Stimulated activated naive CD8-positive, alpha-beta T cell treated with anti-CD3 and anti-CD28 coated beads, Interleukin-15, Interleukin-2, amounts not matched to agents 100 ng/mL and 50 ng/mL, for 24 hours (primary cell): Measurements from ENCODE around the gene RAP1GAP2.
"Not testable (repeated sequence)": the region's sequence is repeated elsewhere in the genome, so short reads cannot be mapped to it uniquely, and the experiment has no call there.

Experiments used
- H3K27ac Mint-ChIP-seq: one replicate; pipeline ENCODE4 v1.8.0; 2021; ENCODE audit warnings: mild to moderate bottlenecking, mixed read lengths
- H3K27me3 Mint-ChIP-seq: one replicate; pipeline ENCODE4 v1.8.0; 2021; ENCODE audit warnings: mixed read lengths
- H3K36me3 Mint-ChIP-seq: one replicate; pipeline ENCODE4 v1.8.0; 2021; ENCODE audit warnings: low read depth, mixed read lengths
- H3K4me1 Mint-ChIP-seq: one replicate; pipeline ENCODE4 v1.8.0; 2021; ENCODE audit warnings: low read depth, mixed read lengths
- H3K4me3 Mint-ChIP-seq: one replicate; pipeline ENCODE4 v1.8.0; 2021; ENCODE audit warnings: mild to moderate bottlenecking, mixed read lengths
- H3K9me3 Mint-ChIP-seq: one replicate; pipeline ENCODE4 v1.8.0; 2021; ENCODE audit warnings: mixed read lengths

RAP1GAP2 gene

GRCh38 chr17:2990396-2990795 lies 194.2 kb downstream of the RAP1GAP2 start:
- Mint-ChIP-seq H3K36me3 (peaks cover 5% of the 10 kb centered on the region), H3K4me1 (no peaks in the 10 kb centered on the region), H3K9me3 (no peaks in the 10 kb centered on the region), H3K4me3 (no peak overlapping the region), H3K27me3 (no peaks in the 10 kb centered on the region), H3K27ac (no peak overlapping the region)

- H3K4me3 Mint-ChIP-seq, H3K9me3 Mint-ChIP-seq, H3K27me3 Mint-ChIP-seq, H3K27ac Mint-ChIP-seq, H3K36me3 Mint-ChIP-seq, H3K4me1 Mint-ChIP-seq: not testable (repeated sequence)
These were observed 195.3 kb downstream of the RAP1GAP2 start for GRCh38 chr17:2991396-2992180.

DNA sequence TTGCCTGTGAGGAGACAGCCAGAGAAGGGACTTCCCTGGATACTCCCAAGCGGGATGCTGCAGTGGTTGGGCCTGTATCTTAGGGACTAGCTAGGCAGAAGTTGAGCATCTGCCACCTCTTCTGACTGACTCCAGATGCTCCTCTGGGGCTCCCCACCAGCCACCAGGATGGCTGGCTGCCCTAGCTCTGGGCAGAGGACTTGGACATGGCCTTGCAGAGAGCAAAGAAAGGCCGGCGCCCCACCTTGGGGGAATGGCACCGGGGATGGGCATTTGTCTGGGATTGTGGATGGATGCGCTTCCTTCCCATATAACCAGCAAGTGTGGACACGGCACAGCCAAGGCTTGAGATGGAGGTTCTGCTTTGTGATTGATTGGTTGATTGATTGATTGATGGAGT lies 198.2 kb downstream of the RAP1GAP2 start:
- Mint-ChIP-seq H3K4me1 (no peaks in the 10 kb centered on the region), H3K27me3 (no peaks in the 10 kb centered on the region), H3K4me3 (no peak overlapping the region), H3K36me3 (peaks cover 5% of the 10 kb centered on the region), H3K9me3 (no peaks in the 10 kb centered on the region), H3K27ac (no peak overlapping the region)

- no peak overlapping the region for H3K27ac Mint-ChIP-seq
- peaks cover 5% of the 10 kb centered on the region for H3K36me3 Mint-ChIP-seq
- H3K4me1 Mint-ChIP-seq, result no peaks in the 10 kb centered on the region
- no peaks in the 10 kb centered on the region for H3K27me3 Mint-ChIP-seq
- H3K9me3 Mint-ChIP-seq, result no peaks in the 10 kb centered on the region
- no peak overlapping the region for H3K4me3 Mint-ChIP-seq
These were observed 199.1 kb downstream of the RAP1GAP2 start for GRCh38 chr17:2995377-2995776.

DNA sequence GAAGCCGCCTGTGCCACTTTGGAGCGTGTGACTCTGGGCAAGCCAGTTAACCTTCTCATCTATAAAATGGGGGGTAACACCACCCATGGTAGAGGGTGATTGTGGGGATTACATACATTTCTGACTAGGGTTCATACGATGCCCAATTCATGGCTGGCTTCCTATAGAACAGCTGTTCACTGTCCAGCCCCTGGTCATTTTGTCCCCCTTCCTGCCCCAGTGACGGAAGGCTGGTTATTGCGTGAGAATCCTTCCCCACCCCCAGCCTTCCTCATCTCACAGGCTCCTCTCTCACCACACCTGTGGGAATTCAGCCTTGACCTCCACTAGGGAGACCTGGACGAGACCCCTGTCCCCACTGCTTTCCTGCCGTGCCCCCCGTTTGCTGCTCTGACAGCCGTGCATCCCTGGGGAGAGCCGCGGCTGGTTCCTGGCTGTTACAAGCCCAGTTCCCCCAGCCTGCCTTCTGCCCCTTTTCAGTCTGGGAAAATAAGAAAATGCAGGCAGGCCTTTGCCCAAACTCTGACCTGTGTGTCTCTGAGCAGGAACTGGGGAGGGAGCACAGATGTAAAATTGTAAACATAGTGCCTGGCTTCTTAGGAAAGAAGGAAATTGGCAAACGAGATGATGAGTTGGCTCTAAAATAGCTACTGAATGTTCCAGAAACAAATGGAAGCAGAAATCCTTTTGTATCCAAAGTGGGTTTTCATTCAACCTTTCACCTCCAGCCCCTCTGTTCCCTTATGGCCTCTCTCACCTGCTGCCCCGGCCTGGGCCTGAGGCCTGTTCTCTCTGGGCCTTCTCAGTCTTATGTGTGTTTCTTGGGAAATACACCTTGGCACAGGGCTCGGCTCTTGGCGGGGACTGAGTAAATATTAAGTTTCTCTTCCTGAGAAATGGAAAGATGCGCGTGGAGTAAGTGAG lies 199.9 kb downstream of the RAP1GAP2 start:
- Mint-ChIP-seq H3K27ac (no peak overlapping the region), H3K4me3 (no peak overlapping the region), H3K27me3 (no peaks in the 10 kb centered on the region), H3K9me3 (no peaks in the 10 kb centered on the region), H3K36me3 (peaks cover 5% of the 10 kb centered on the region), H3K4me1 (no peaks in the 10 kb centered on the region)

- Mint-ChIP-seq H3K9me3 (no peaks in the 10 kb centered on the region), H3K27me3 (no peaks in the 10 kb centered on the region), H3K36me3 (peaks cover 5% of the 10 kb centered on the region), H3K4me3 (no peak overlapping the region), H3K27ac (no peak overlapping the region), H3K4me1 (no peaks in the 10 kb centered on the region)
These were observed 200.8 kb downstream of the RAP1GAP2 start for GRCh38 chr17:2996810-2997670.

DNA sequence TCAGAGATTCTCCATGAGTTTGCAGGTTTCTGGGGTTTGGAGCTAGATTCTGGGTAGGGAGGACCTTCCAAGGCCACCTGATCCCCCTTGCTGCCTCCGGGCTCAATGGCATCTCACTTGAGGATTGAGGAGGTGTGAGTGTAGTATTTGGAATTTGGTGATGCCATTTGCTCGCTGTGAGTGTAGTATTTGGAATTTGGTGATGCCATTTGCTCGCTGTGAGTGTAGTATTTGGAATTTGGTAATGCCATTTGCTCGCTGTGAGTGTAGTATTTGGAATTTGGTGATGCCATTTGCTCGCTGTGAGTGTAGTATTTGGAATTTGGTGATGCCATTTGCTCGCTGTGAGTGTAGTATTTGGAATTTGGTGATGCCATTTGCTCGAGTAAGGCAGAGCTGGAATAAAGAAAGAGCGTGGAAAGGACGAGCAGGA lies 202.2 kb downstream of the RAP1GAP2 start:
- H3K4me1 Mint-ChIP-seq, result peaks cover 13% of the 10 kb centered on the region
- H3K36me3 Mint-ChIP-seq, H3K27me3 Mint-ChIP-seq, H3K9me3 Mint-ChIP-seq, H3K27ac Mint-ChIP-seq, H3K4me3 Mint-ChIP-seq: not testable (repeated sequence)

DNA sequence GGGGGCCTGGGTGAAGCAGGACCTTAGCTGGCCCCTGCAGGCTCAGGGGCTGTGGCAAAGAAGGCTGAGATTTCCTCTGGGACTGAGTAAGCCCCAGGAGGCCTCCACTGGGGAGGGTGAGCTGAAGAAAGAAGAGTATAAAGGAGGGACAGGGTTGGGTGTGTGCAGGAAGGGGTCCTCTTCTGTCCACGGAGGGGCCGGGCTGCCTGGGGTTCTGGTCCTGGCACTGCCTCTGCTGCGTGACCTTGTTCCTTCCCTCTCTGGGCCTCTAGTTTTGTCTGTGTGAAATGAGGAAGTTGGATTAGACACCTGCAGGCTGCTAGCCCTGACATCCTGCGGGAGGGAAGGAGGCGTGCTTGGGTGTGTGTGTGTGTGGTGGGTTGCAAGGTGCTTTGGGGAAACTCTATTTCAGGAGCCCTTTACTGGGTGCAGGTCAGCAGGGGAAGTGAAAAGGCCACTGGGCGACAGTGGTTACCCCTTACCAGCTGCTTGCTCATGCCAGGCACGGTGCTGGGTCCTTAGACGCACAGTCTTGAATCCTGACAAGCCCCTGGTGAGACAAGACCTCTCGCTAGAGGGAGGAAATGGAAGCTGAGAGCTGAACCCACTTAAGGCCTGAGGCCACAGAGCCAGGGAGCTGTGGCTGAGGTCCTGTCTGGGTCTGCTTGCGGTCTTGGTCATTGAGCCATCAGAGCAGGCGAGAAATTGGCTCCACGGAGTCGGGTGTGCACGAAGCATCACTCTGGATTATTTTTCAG lies 206.5 kb downstream of the RAP1GAP2 start:
- Mint-ChIP-seq H3K27me3 (no peaks in the 10 kb centered on the region), H3K4me1 (peaks cover 30% of the 10 kb centered on the region), H3K36me3 (peaks cover 5% of the 10 kb centered on the region), H3K27ac (no peak overlapping the region), H3K4me3 (no peak overlapping the region), H3K9me3 (no peaks in the 10 kb centered on the region)

DNA sequence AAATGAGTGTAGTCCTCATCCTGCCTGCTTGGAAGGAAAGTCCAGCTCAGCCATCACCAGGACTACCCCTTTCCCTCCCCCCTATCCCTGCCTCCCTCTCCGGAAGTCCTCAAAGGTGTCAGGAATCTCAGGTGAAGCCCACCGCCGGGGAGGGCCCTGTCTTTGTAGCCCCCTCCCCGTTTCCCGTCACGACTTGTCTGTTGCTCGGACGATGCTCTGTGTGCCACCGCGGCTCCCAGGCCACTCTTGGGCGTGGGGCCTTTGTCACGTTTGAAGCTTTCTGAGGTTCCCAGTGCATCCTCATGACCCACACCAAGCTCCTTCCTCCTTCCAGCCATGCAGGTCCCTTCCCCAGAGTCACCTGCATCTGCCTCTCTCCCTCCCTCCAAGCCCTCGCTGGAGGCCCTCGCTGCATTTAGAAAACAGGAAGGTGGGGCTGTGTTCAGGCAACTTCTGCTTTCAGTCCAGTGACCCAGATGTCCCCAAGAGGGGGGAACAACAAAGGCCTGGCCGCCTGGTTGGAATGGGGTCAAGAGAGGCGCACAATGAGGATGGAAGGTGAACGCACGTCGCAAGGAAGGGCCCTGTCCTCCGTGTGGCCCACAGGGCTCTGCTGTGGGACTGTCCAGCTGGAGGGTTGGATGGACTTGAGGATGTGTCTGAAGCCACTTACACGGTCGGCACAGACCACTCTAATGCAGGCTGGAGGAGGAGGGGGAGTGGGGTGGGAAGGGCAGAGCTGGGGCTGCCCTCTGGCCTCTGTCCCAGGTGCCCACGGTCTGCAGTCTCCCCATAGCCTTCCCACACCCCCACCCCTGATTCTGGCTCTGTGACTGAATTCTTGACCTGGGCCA lies 207.3 kb downstream of the RAP1GAP2 start:
- H3K27ac Mint-ChIP-seq, result no peak overlapping the region
- H3K4me3 Mint-ChIP-seq, result peak overlapping the region; percentile 32
- peaks cover 30% of the 10 kb centered on the region for H3K4me1 Mint-ChIP-seq
- H3K27me3 Mint-ChIP-seq, result no peaks in the 10 kb centered on the region
- H3K36me3 Mint-ChIP-seq, result no peaks in the 10 kb centered on the region
- no peaks in the 10 kb centered on the region for H3K9me3 Mint-ChIP-seq

DNA sequence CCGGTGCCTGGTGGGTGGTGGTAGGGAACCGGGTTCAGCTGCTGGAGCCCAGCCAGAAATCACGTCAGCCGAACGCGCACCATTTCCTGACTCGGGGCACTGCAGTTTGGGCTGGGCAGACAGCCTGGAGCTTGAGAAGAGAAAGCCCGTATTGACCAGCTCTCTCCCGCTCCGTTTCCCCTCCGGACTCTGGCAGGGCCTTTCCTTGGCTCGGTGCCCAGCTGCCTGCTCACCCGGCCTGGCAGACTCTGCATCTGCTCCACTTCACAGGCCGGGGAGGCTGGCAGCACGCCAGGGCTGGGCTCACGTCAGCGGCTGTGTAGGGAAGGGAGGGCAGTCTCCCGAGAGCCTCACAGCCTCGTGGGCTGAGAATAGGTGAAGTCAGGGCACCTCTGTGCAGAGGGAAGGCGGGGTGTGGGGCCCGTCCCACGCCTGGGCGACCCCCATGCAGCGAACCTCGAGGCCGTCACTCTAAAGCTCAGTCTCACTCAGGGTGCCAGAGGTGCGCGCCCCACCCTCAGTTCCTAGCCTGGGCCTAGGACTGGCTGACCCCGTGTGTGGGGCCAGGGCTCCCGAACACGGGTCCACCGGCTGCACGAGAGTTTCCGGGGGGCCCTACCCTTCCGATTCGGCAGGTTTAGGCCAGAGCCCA lies 208.0 kb downstream of the RAP1GAP2 start:
- H3K4me1 Mint-ChIP-seq, result peaks cover 30% of the 10 kb centered on the region
- no peaks in the 10 kb centered on the region for H3K27me3 Mint-ChIP-seq
- no peaks in the 10 kb centered on the region for H3K9me3 Mint-ChIP-seq
- H3K27ac Mint-ChIP-seq, result no peak overlapping the region
- no peaks in the 10 kb centered on the region for H3K36me3 Mint-ChIP-seq
- H3K4me3 Mint-ChIP-seq, result peak overlapping the region; percentile 32

DNA sequence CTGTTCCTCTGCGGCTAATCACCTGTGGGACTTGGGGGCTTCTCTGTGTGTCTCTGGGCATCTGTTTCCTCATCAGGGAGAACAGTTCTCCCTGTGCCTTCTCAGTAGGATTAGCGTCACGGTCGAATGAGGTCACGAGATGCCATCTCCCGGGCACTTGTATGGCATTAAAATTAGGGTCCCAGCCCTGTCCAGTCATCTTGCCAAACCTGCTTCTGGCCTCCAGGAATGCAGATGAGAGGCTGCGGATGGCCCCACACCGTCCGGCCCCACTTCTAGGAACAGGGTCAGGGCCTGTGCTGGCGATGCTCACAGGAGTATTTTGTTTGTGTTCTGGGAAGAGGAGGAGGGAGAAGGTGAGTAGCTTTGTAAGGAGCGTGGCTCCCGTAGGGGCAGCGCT lies 208.7 kb downstream of the RAP1GAP2 start:
- no peaks in the 10 kb centered on the region for H3K27me3 Mint-ChIP-seq
- H3K9me3 Mint-ChIP-seq, result no peaks in the 10 kb centered on the region
- H3K4me3 Mint-ChIP-seq, result no peak overlapping the region
- peaks cover 30% of the 10 kb centered on the region for H3K4me1 Mint-ChIP-seq
- no peak overlapping the region for H3K27ac Mint-ChIP-seq
- H3K36me3 Mint-ChIP-seq, result no peaks in the 10 kb centered on the region

- H3K36me3 Mint-ChIP-seq, result no peaks in the 10 kb centered on the region
- H3K27me3 Mint-ChIP-seq, result no peaks in the 10 kb centered on the region
These were observed 209.5 kb downstream of the RAP1GAP2 start for GRCh38 chr17:3005696-3006095.

GRCh38 chr17:3006801-3007200 lies 210.6 kb downstream of the RAP1GAP2 start:
- no peak overlapping the region for H3K27ac Mint-ChIP-seq
- no peaks in the 10 kb centered on the region for H3K9me3 Mint-ChIP-seq
- no peaks in the 10 kb centered on the region for H3K36me3 Mint-ChIP-seq
- peaks cover 30% of the 10 kb centered on the region for H3K4me1 Mint-ChIP-seq
- no peaks in the 10 kb centered on the region for H3K27me3 Mint-ChIP-seq
- no peak overlapping the region for H3K4me3 Mint-ChIP-seq

More at GRCh38 chr17:3005696-3006095, 209.5 kb downstream of the RAP1GAP2 start:
- Mint-ChIP-seq H3K27ac (no peak overlapping the region), H3K9me3 (no peaks in the 10 kb centered on the region), H3K4me3 (no peak overlapping the region), H3K4me1 (peaks cover 30% of the 10 kb centered on the region)
